ENCODE results near the gene BCL11A.

DNA sequence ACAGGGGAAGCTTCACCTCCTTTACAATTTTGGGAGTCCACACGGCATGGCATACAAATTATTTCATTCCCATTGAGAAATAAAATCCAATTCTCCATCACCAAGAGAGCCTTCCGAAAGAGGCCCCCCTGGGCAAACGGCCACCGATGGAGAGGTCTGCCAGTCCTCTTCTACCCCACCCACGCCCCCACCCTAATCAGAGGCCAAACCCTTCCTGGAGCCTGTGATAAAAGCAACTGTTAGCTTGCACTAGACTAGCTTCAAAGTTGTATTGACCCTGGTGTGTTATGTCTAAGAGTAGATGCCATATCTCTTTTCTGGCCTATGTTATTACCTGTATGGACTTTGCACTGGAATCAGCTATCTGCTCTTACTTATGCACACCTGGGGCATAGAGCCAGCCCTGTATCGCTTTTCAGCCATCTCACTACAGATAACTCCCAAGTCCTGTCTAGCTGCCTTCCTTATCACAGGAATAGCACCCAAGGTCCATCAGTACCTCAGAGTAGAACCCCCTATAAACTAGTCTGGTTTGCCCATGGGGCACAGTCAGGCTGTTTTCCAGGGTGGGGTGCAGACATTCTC lies 58.3 kb downstream of the BCL11A start:
- TF ChIP-seq, protein P1, sequence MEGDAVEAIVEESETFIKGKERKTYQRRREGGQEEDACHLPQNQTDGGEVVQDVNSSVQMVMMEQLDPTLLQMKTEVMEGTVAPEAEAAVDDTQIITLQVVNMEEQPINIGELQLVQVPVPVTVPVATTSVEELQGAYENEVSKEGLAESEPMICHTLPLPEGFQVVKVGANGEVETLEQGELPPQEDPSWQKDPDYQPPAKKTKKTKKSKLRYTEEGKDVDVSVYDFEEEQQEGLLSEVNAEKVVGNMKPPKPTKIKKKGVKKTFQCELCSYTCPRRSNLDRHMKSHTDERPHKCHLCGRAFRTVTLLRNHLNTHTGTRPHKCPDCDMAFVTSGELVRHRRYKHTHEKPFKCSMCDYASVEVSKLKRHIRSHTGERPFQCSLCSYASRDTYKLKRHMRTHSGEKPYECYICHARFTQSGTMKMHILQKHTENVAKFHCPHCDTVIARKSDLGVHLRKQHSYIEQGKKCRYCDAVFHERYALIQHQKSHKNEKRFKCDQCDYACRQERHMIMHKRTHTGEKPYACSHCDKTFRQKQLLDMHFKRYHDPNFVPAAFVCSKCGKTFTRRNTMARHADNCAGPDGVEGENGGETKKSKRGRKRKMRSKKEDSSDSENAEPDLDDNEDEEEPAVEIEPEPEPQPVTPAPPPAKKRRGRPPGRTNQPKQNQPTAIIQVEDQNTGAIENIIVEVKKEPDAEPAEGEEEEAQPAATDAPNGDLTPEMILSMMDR (IDR thresholded peaks at IDR 0.05; ENCODE audit: insufficient read depth, low read depth, low read length): no peak
- no peak for TF ChIP-seq EZH2 (IDR thresholded peaks at IDR 0.05; ENCODE audit: insufficient read depth, low read length)
